K562 (cell line): Measurements from ENCODE around the gene CPSF7. TPM values are rescaled to one million over a fixed set of nuclear protein-coding genes. Genes with fewer than 3 reads are reported as not detected.

Experiments
- ATAC-seq: fragments of 200-7000 bp; cut with Tn5 transposase; 3 replicates; pipeline ENCODE4 v1.9.1; 2020; ENCODE audit warnings: moderate library complexity
- BruUV-seq: library from RNA; stranded (reverse); fragments of 400-500 nt; replicated peaks from 2 replicates; lab custom pipeline; 2021; lab: Mats Ljungman, UMichigan
- CTCF ChIA-PET: fragments of 300-600 bp; formaldehyde crosslinking; extraction: SDS; loops from one replicate; lab custom pipeline; 2021; ENCODE audit warnings: low intra/inter-chr PET ratio; lab: Yijun Ruan, JAX
- POLR2A ChIA-PET: fragments of 300-600, 350-650 bp; sonication (Branson Sonifier 250); formaldehyde crosslinking; extraction: SDS; loops from one replicate; lab custom pipeline; 2021; ENCODE audit warnings: antibody characterized with exemption, inconsistent platforms; lab: Yijun Ruan, JAX
- DNase-seq, 4 experiments: peaks; one replicate each; pipeline versions ENCODE4 v3.0.0 to v3.0.0-alpha.2; 2011 to 2018; ENCODE audit warnings: low spot score in 3 of 4, mixed read lengths in 3 of 4; ENCODE audit errors: extremely low read depth in 1 of 4
- FAIRE-seq: peaks from 2 replicates; lab custom pipeline; 2011; peaks lifted over from hg19 to GRCh38; lab: Jason Lieb, UNC
- H2AFZ ChIP-seq: 2 replicates; pipeline ENCODE4 v1.6.0; 2011; ENCODE audit warnings: low read depth, low read length, control low read depth, inconsistent platforms
- H3K27ac ChIP-seq: fragments of 200-600 bp; 3 replicates; pipeline ENCODE4 v1.8.0; 2011; ENCODE audit warnings: low read depth, mild to moderate bottlenecking, control low read depth, inconsistent platforms, low read length, moderate library complexity, mixed read lengths; ENCODE audit errors: extremely low read depth
- H3K27me3 ChIP-seq, 2 experiments: fragments of 300-600 bp in 1 of 2; 2 replicates in 1 of 2; 3 replicates in 1 of 2; pipeline versions ENCODE4 v1.6.0 to v1.8.0; 2011; ENCODE audit warnings: inconsistent platforms in 2 of 2, low read length in 2 of 2, mild to moderate bottlenecking in 1 of 2, mixed read lengths in 1 of 2, moderate library complexity in 1 of 2; ENCODE audit not compliant: control insufficient read depth in 2 of 2, insufficient read depth in 2 of 2
- H3K36me3 ChIP-seq: fragments of 300-600 bp; 3 replicates; pipeline ENCODE4 v1.8.0; 2011; ENCODE audit warnings: mild to moderate bottlenecking, low read length, inconsistent platforms; ENCODE audit not compliant: control insufficient read depth, insufficient read depth
- H3K4me1 ChIP-seq, 2 experiments: fragments of 200-600 bp in 1 of 2; replicated peaks in 1 of 2; 2 replicates in 1 of 2; 3 replicates in 1 of 2; pipeline versions ENCODE4 v1.5.1 to v1.8.0; 2011; ENCODE audit warnings: inconsistent platforms in 2 of 2, low read length in 2 of 2, mild to moderate bottlenecking in 1 of 2, mixed read lengths in 1 of 2, moderate library complexity in 1 of 2; ENCODE audit not compliant: control insufficient read depth in 2 of 2, insufficient read depth in 2 of 2
- H3K4me2 ChIP-seq: 2 replicates; pipeline ENCODE4 v1.6.1; 2011; ENCODE audit warnings: low read length, control low read depth, inconsistent platforms, mixed read lengths; ENCODE audit not compliant: insufficient read depth
- H3K4me3 ChIP-seq: fragments of 200-600 bp; sonication (generic), shearing (Covaris generic); 2 replicates; pipeline ENCODE4 v1.5.1; 2016; ENCODE audit warnings: control low read depth, inconsistent platforms
- H3K79me2 ChIP-seq: fragments of 200-600 bp; 3 replicates; pipeline ENCODE4 v1.8.0; 2011; ENCODE audit warnings: low read length, inconsistent platforms; ENCODE audit not compliant: control insufficient read depth, insufficient read depth
- H3K9ac ChIP-seq, 2 experiments: 2 replicates each; pipeline versions ENCODE4 v1.6.0 to v1.6.1; 2011; ENCODE audit warnings: low read depth in 2 of 2, low read length in 2 of 2, control low read depth in 1 of 2, inconsistent platforms in 1 of 2, mild to moderate bottlenecking in 1 of 2, mixed read lengths in 1 of 2; ENCODE audit not compliant: insufficient read depth in 1 of 2
- H3K9me1 ChIP-seq: one replicate; pipeline ENCODE4 v1.6.0; 2011; ENCODE audit warnings: inconsistent platforms, mild to moderate bottlenecking, low read length, moderate library complexity; ENCODE audit not compliant: control insufficient read depth, insufficient read depth
- H3K9me3 ChIP-seq: replicated peaks from 2 replicates; pipeline ENCODE4 v1.5.1; 2011; ENCODE audit warnings: low read depth, low read length, inconsistent platforms; ENCODE audit not compliant: control insufficient read depth, insufficient read depth
- H4K20me1 ChIP-seq: replicated peaks from 2 replicates; pipeline ENCODE4 v1.6.1; 2011; ENCODE audit warnings: low read length, inconsistent platforms, mixed read lengths; ENCODE audit not compliant: control insufficient read depth, insufficient read depth
- BRF2 ChIP-seq: IDR thresholded peaks from 3 replicates; pipeline ENCODE4 v1.6.1; 2011; ENCODE audit warnings: borderline replicate concordance, mild to moderate bottlenecking; ENCODE audit not compliant: insufficient read length, insufficient read depth
- EGR1 ChIP-seq: fragments of 450-650 bp; conservative IDR thresholded peaks from 2 replicates; pipeline ENCODE4 v1.6.1; 2017; ENCODE audit warnings: mild to moderate bottlenecking
- FOXA3 ChIP-seq, 2 experiments: fragments of 450-650 bp in 1 of 2; sonication (generic) in 1 of 2; formaldehyde crosslinking; IDR thresholded peaks in 1 of 2; conservative IDR thresholded peaks in 1 of 2; 2 replicates each; pipeline versions ENCODE4 v1.4.0 to v1.8.0; 2020 to 2022; ENCODE audit warnings: mild to moderate bottlenecking in 2 of 2, missing genetic modification reagents in 1 of 2
- HIVEP1 ChIP-seq: fragments of 250-450 bp; sonication (Bioruptor Pico); IDR thresholded peaks from 2 replicates; pipeline ENCODE4 v1.4.0; 2020; ENCODE audit warnings: mild to moderate bottlenecking
- PTTG1 ChIP-seq: fragments of 450-650 bp; IDR thresholded peaks from 2 replicates; pipeline ENCODE4 v1.6.1; 2016; ENCODE audit warnings: low read depth, mild to moderate bottlenecking, missing genetic modification characterization, missing compliant biosample characterization
- RB1 ChIP-seq: fragments of 450-650 bp; IDR thresholded peaks from 2 replicates; pipeline ENCODE4 v1.6.1; 2017; ENCODE audit warnings: low read depth, mild to moderate bottlenecking
- RFX1 ChIP-seq: fragments of 450-650 bp; IDR thresholded peaks from 2 replicates; pipeline ENCODE4 v1.6.1; 2016; ENCODE audit warnings: mild to moderate bottlenecking, moderate library complexity
- ZNF263 ChIP-seq: sonication (generic); formaldehyde crosslinking; IDR thresholded peaks from 2 replicates; pipeline ENCODE4 v1.8.0; 2022; ENCODE audit warnings: mild to moderate bottlenecking, missing genetic modification reagents, borderline replicate concordance
- WGBS: fragments of 100-300 bp; shearing (Covaris generic); methylation state at CpG from one replicate; pipeline ENCODE4 v1.1.6; 2016; ENCODE audit warnings: low coverage, mixed read lengths; ENCODE audit not compliant: insufficient coverage; ENCODE audit errors: missing lambda C conversion rate; 5-methylcytosine and 5-hydroxymethylcytosine counted together
- in situ Hi-C: fragments of 300-500 bp; cut with MboI; formaldehyde crosslinking; loops from 4 replicates; pipeline ENCODE4 v1.15.0; 2018; ENCODE audit warnings: inconsistent platforms, mixed read lengths
- intact Hi-C: fragments of 100-400 bp; cut with micrococcal nuclease; formaldehyde crosslinking; loops from 2 replicates; pipeline ENCODE4 v1.14.2; 2022
- polyA plus RNA-seq, 8 experiments: library from polyadenylated mRNA; depleted of rRNA in 4 of 8; stranded (reverse) in 5 of 8; unstranded in 3 of 8; fragments of >200 nt; fragmentation: Nextera tagmentation in 2 of 8; fragmentation: Illumina TruSeq in 1 of 8; extraction: Ambion mirVana in 2 of 8; extraction: Trizol in 1 of 8; gene quantifications; 2 replicates each; pipeline versions ENCODE4 v1.2.1 to v1.2.3, GENCODE V29; 2011 to 2014; ENCODE audit warnings: inconsistent platforms in 1 of 8, missing spikeins in 1 of 8
- total RNA-seq, 7 experiments: library from RNA; depleted of rRNA in 6 of 7; stranded (reverse); fragments of >200 nt in 6 of 7; fragmentation: Illumina TruSeq in 2 of 7; extraction: Trizol in 2 of 7; gene quantifications; 2 replicates each; pipeline versions ENCODE4 v1.2.1 to v1.2.3, GENCODE V29; 2011 to 2021; ENCODE audit warnings: low replicate concordance in 1 of 7
- TF ChIP-seq, protein P1 (sequence below): fragments of 250-450 bp; sonication (Bioruptor Pico); IDR thresholded peaks from 2 replicates; pipeline ENCODE4 v1.4.0; 2020
- TF ChIP-seq, protein P2 (sequence below), 3 experiments: IDR thresholded peaks in 2 of 3; conservative IDR thresholded peaks in 1 of 3; 2 replicates each; pipeline ENCODE4 v1.5.1; 2011 to 2012; ENCODE audit warnings: low read length in 3 of 3, mild to moderate bottlenecking in 3 of 3, control low read depth in 2 of 3, improper control_type of control experiment in 1 of 3, inconsistent platforms in 1 of 3, low read depth in 1 of 3, mixed read lengths in 1 of 3, moderate library complexity in 1 of 3; ENCODE audit not compliant: insufficient read depth in 2 of 3

Gene CPSF7
- total and polyA plus RNA-seq, 9 of the 15 experiments (the other 6 are each of a cell fraction or from before 2014, with no cell fraction given) = 14.8 to 104 (median 44.1) TPM

GRCh38 chr11:61460986-61461385 lies 31.2 kb upstream of the CPSF7 start:
- DNase-seq = peak in 1 of 4 experiments; percentile 38
- in situ Hi-C loops = no loop called here
- Histone ChIP-seq H3K27ac (no peak overlapping the region), H3K4me2 (no peak overlapping the region), H3K4me1 (no peaks in the 10 kb centered on the region), H3K27me3 (no peaks in the 10 kb centered on the region), H2AFZ (no peak overlapping the region), H4K20me1 (no peaks in the 10 kb centered on the region), H3K9ac (no peak overlapping the region), H3K4me3 (no peak overlapping the region), H3K9me3 (no peaks in the 10 kb centered on the region), H3K36me3 (no peaks in the 10 kb centered on the region), H3K9me1 (no peaks in the 10 kb centered on the region), H3K79me2 (no peaks in the 10 kb centered on the region)
- ATAC-seq = peak; percentile 64
- FAIRE-seq = no peak
- WGBS = 53% methylated on average over 5 of the region's 5 CpGs
- BruUV-seq = no TSS peak
- CTCF ChIA-PET = no interaction called here
- TF ChIP-seq HIVEP1 (CRISPR knock-in tag) (no peak), RB1 (no peak), EGR1 (no peak), RFX1 (0 out of 2 replicates have a peak, but pooled peaks have one; percentile 13), FOXA3 (CRISPR knock-in tag; conservative IDR thresholded peaks at IDR 0.05 in 1 of 2, IDR thresholded peaks at IDR 0.05 in 1 of 2) (no peak), BRF2 (no peak), PTTG1 (tag) (no peak), ZNF263 (CRISPR knock-in tag) (no peak)
- TF ChIP-seq, protein P1, sequence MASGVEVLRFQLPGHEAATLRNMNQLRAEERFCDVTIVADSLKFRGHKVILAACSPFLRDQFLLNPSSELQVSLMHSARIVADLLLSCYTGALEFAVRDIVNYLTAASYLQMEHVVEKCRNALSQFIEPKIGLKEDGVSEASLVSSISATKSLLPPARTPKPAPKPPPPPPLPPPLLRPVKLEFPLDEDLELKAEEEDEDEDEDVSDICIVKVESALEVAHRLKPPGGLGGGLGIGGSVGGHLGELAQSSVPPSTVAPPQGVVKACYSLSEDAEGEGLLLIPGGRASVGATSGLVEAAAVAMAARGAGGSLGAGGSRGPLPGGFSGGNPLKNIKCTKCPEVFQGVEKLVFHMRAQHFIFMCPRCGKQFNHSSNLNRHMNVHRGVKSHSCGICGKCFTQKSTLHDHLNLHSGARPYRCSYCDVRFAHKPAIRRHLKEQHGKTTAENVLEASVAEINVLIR (CRISPR knock-in tag) = no peak
- TF ChIP-seq, protein P2, sequence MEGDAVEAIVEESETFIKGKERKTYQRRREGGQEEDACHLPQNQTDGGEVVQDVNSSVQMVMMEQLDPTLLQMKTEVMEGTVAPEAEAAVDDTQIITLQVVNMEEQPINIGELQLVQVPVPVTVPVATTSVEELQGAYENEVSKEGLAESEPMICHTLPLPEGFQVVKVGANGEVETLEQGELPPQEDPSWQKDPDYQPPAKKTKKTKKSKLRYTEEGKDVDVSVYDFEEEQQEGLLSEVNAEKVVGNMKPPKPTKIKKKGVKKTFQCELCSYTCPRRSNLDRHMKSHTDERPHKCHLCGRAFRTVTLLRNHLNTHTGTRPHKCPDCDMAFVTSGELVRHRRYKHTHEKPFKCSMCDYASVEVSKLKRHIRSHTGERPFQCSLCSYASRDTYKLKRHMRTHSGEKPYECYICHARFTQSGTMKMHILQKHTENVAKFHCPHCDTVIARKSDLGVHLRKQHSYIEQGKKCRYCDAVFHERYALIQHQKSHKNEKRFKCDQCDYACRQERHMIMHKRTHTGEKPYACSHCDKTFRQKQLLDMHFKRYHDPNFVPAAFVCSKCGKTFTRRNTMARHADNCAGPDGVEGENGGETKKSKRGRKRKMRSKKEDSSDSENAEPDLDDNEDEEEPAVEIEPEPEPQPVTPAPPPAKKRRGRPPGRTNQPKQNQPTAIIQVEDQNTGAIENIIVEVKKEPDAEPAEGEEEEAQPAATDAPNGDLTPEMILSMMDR (IDR thresholded peaks at IDR 0.05 in 2 of 3, conservative IDR thresholded peaks at IDR 0.05 in 1 of 3; ENCODE audit: insufficient read depth in 2 of 3, low read depth in 1 of 3, low read length in 3 of 3) = peak; percentile 29 to 43 (median 31); a peak in 3 of 6 replicates
- intact Hi-C loops = no loop called here
- POLR2A ChIA-PET = interaction anchor here (0.6 kb wide), 1 partner anchor 31 kb away, joined by 3 read pairs; the partner anchor contains the start of genes CPSF7 and SDHAF2
